22Rv1 (cell line): ENCODE measurements around the gene SEMA4B.

Source experiments
- ZFX ChIP-seq: fragments of 450-650 bp; IDR thresholded peaks from 2 replicates; pipeline ENCODE4 v1.6.1; 2017; ENCODE audit warnings: antibody characterized with exemption, borderline replicate concordance
- TF ChIP-seq, protein P1 (sequence below): fragments of 450-650 bp; IDR thresholded peaks from 2 replicates; pipeline ENCODE4 v1.5.1; 2017; ENCODE audit warnings: mild to moderate bottlenecking

DNA sequence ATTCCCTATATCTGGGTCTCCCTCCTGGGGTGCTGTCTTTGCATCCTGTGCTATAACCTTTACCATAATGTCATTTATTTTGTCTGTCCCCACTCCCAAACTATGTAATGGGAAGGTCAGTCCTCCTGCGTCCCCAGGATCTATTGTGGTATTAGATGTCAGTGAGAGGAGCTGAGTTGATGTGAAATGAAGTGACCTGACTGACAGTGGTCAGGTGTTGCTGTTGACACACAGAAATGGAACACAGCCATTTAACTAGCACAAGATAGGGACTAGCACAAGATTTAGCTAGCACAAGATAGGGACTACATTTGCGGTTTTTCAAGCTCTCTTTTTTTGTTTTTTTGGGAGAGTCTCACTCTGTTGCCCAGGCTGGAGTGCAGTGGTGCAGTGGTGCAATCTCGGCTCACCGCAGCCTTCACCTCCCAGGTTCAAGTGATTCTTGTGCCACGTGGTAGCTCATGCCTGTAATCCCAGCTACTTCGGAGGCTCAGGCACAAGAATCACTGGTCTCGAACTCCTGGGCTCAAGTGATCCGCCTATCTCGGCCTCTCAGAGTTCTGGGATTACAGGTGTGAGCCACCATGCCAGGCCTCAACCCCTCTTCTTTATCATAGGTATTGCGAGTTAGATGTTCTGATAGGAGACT is 69.5 kb downstream of the SEMA4B start:
- TF ChIP-seq, protein P1, sequence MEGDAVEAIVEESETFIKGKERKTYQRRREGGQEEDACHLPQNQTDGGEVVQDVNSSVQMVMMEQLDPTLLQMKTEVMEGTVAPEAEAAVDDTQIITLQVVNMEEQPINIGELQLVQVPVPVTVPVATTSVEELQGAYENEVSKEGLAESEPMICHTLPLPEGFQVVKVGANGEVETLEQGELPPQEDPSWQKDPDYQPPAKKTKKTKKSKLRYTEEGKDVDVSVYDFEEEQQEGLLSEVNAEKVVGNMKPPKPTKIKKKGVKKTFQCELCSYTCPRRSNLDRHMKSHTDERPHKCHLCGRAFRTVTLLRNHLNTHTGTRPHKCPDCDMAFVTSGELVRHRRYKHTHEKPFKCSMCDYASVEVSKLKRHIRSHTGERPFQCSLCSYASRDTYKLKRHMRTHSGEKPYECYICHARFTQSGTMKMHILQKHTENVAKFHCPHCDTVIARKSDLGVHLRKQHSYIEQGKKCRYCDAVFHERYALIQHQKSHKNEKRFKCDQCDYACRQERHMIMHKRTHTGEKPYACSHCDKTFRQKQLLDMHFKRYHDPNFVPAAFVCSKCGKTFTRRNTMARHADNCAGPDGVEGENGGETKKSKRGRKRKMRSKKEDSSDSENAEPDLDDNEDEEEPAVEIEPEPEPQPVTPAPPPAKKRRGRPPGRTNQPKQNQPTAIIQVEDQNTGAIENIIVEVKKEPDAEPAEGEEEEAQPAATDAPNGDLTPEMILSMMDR, result no peak
- no peak for TF ChIP-seq ZFX
